ENCODE data around the gene P2RX4. TPM values are rescaled to one million over a fixed set of nuclear protein-coding genes. Genes with fewer than 3 reads are reported as not detected.

P2RX4 gene
- total and polyA plus RNA-seq, 9 of the 15 experiments (the other 6 are each of a cell fraction or from before 2014, with no cell fraction given) = 6.6 to 21.5 (median 11.7) TPM

GRCh38 chr12:121214855-121215745, 5.2 kb downstream of the P2RX4 start:
- no peak overlapping the region for H3K4me2 ChIP-seq (ENCODE audit: insufficient read depth, low read length)
- no peak for ATAC-seq
- no TSS peak for BruUV-seq (replicated peaks)
- H3K27me3 ChIP-seq (ENCODE audit: control insufficient read depth in 2 of 2, insufficient read depth in 2 of 2, low read length in 2 of 2) = no peaks in the 10 kb centered on the region
- H3K4me3 ChIP-seq = no peak overlapping the region
- peaks cover 6% of the 10 kb centered on the region for H3K9me1 ChIP-seq (ENCODE audit: control insufficient read depth, insufficient read depth, low read length)
- 59% methylated on average over 14 of the region's 14 CpGs for WGBS (ENCODE audit: insufficient coverage, low coverage, missing lambda C conversion rate)
- H3K27ac ChIP-seq (ENCODE audit: extremely low read depth, low read depth, low read length) = no peak overlapping the region
- H3K9me3 ChIP-seq (replicated peaks; ENCODE audit: control insufficient read depth, insufficient read depth, low read depth, low read length) = no peaks in the 10 kb centered on the region
- H3K79me2 ChIP-seq (ENCODE audit: control insufficient read depth, insufficient read depth, low read length) = peaks cover 12% of the 10 kb centered on the region; the same call in 2 of the 3 replicates
- no peaks in the 10 kb centered on the region for H4K20me1 ChIP-seq (replicated peaks; ENCODE audit: control insufficient read depth, insufficient read depth, low read length)
- ChIA-PET CTCF (ENCODE audit: low intra/inter-chr PET ratio) (no interaction called here), POLR2A (interaction anchor here (0.6 to 1.6 kb wide), 4 partner anchors 9 to 342 kb away, joined by 3 to 5 read pairs (median 4); no protein-coding TSS in a partner anchor)
- H3K9ac ChIP-seq (ENCODE audit: insufficient read depth in 1 of 2, low read depth in 2 of 2, low read length in 2 of 2) = no peak overlapping the region
- intact Hi-C loops (cut with micrococcal nuclease) (loop anchor here (5.0 to 10.0 kb wide), 2 partner anchors 153 to 210 kb away; no protein-coding TSS in a partner anchor), in situ Hi-C loops (cut with MboI) (no loop called here)
- H3K36me3 ChIP-seq (ENCODE audit: control insufficient read depth, insufficient read depth, low read length) = peaks cover 10% of the 10 kb centered on the region; the same call in 1 of the 3 replicates
- DNase-seq (ENCODE audit: extremely low read depth in 1 of 4, low spot score in 3 of 4) = peak in 3 of 4 experiments; percentile 14 to 33 (median 20)
- FAIRE-seq = no peak
- H2AFZ ChIP-seq (ENCODE audit: low read depth, low read length) = no peak overlapping the region
- H3K4me1 ChIP-seq (replicated peaks in 1 of 2; ENCODE audit: control insufficient read depth in 2 of 2, insufficient read depth in 2 of 2, low read length in 2 of 2) = peaks cover 11 to 13% of the 10 kb centered on the region in 2 experiments; a peak in 4 of 5 replicates
- TF ChIP-seq POLR2AphosphoS2 (IDR thresholded peaks at IDR 0.05; ENCODE audit: low read length) (no peak), U2AF2 (optimal IDR thresholded peaks at IDR 0.05; ENCODE audit: low read depth, low read length) (no peak), ZNF146 (CRISPR knock-in tag; IDR thresholded peaks at IDR 0.05; ENCODE audit: unreplicated experiment) (no peak), DEAF1 (CRISPR knock-in tag; IDR thresholded peaks at IDR 0.05) (no peak), UBTF (IDR thresholded peaks at IDR 0.05; ENCODE audit: borderline replicate concordance in 1 of 2, low read depth in 2 of 2, low read length in 2 of 2) (no peak), MTA1 (IDR thresholded peaks at IDR 0.05; ENCODE audit: borderline replicate concordance) (no peak), VEZF1 (CRISPR knock-in tag; IDR thresholded peaks at IDR 0.05) (peak; percentile 61; the same call in 1 of the 2 replicates), JUN (IDR thresholded peaks at IDR 0.05; ENCODE audit: borderline replicate concordance, low read depth, low read length) (peak; percentile 37; the same call in 1 of the 2 replicates), JUN (CRISPR knock-in tag; IDR thresholded peaks at IDR 0.05; ENCODE audit: borderline replicate concordance) (no peak), NFYB (IDR thresholded peaks at IDR 0.05; ENCODE audit: extremely low read depth, insufficient read length) (no peak), ZNF124 (CRISPR knock-in tag; IDR thresholded peaks at IDR 0.05) (no peak), MCM2 (IDR thresholded peaks at IDR 0.05; ENCODE audit: low read depth) (no peak), GABPB1 (CRISPR knock-in tag; IDR thresholded peaks at IDR 0.05) (0 out of 2 replicates have a peak, but pooled peaks have one; percentile 25), RAD51 (IDR thresholded peaks at IDR 0.05; ENCODE audit: borderline replicate concordance, low read depth) (no peak), ARID1B (IDR thresholded peaks at IDR 0.05) (peak; percentile 13; the same call in 1 of the 2 replicates), SMARCC2 (IDR thresholded peaks at IDR 0.05; ENCODE audit: low read depth) (no peak)
